Activated effector memory CD4-positive, alpha-beta T cell treated with anti-CD3 and anti-CD28 coated beads, Interleukin-2, amount 50 U/mL, for 16 hours (primary cell): ENCODE measurements around the gene MMP8.

Experiments
- DNase-seq: peaks from one replicate; pipeline ENCODE4 v3.0.0-alpha.2; 2020

Gene MMP8

GRCh38 chr11:102719620-102720277 lies 5.0 kb downstream of the MMP8 start:
- no peak for DNase-seq

GRCh38 chr11:102717280-102717679 lies 7.5 kb downstream of the MMP8 start:
- DNase-seq: no peak

- DNase-seq: no peak
Observed at GRCh38 chr11:102716527-102716926, 8.2 kb downstream of the MMP8 start.

GRCh38 chr11:102712137-102712536 lies 12.6 kb downstream of the MMP8 start:
- no peak for DNase-seq

GRCh38 chr11:102709201-102709945 lies 15.4 kb downstream of the MMP8 start:
- DNase-seq: no peak

GRCh38 chr11:102708654-102709053 lies 16.1 kb downstream of the MMP8 start:
- DNase-seq: no peak

GRCh38 chr11:102705626-102706025 lies 19.1 kb downstream of the MMP8 start, which contains the start of gene MMP27:
Gene MMP27 (minus strand): TSS chr11:102705769. CDS start chr11:102705714, 55 bp downstream.
- DNase-seq: no peak

GRCh38 chr11:102704841-102705240 lies 19.9 kb downstream of the MMP8 start:
- no peak for DNase-seq

DNA sequence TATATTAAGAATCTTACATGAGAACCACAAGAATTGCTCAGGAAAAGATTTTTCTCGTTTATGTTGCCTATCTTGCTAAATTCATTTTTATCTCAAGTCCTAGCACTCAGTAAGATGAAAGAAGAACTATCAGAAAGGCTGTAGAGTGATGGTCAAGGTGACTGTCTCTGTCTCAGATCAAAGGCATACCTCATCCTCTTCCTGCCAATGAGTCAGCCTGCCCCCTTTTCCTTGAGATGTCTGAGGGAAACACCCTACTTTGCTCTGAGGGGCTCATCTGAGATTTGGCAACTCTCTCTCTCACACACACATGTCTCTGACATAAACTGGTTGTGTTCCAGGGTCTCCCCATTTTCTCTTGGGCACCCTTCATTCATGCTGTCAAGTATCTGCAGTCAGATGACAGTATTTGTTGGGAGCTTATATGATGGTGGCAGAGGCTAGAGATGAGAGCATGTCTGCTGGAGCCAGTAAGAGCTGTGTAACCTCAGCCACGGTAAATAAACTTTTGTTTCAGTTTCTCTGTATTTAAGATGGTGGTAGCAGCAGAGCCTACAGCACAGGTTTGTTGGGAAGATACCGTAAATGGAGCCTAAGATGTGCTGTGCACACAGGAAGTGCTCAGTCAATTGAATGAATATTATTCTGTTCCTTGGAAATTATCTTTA lies 20.8 kb downstream of the MMP8 start:
- DNase-seq: no peak

DNA sequence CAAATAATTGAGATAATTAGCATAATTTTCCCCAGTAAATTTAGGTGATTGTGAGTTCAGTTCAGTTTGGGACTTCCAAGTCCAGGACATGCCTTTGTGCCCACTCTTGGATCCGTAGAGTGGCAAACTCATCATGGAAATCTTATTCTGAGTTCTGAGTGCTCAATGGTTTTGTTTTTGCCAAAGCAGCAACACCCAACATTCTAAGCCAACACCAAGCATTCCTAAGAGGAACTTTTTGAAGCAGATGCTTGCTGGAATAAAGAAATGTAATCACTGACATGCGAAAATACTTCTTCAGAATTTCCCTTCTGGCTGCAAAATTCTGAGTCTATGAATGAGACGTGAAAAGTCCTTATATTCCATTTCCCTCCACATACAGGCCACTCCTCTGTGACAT lies 29.6 kb downstream of the MMP8 start:
- no peak for DNase-seq

DNA sequence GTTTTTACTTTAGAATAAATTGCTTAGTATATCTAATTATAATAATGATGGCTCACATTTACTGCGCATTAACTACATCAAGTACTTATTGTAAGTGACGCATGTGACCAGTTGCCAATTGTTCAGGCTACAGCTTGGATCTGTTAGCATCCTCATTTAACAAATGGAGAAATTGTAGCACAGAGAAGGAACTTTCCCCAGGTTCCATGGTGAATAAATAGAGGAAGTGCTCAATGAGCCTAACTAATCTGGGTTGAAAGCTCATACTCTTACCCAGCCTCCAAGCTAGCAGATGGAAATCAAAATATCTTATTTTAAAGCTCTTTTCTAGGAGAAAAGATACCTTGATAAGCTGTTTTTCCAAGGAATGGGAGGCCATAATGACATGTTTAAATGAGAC lies 39.0 kb downstream of the MMP8 start:
- DNase-seq: no peak

DNA sequence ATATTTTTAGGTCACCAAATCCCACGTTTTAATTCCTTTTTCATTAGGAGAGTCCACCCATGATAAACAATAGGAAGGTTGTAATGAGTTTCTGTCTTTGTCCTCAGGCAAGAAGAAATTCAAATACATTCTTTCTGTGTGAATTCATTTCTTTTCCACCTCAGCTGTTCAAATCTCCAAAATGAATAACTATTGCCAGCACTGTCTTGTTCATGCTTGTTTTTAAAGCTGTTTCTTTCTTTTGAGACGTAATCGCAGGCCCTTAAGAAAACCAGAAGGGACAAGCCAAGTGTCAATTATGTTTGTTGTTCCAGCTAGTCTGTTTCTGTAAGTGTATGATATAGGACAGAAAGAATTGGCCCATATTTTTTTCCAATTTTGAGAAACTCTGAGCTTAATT lies 39.4 kb downstream of the MMP8 start:
- DNase-seq: no peak

GRCh38 chr11:102683277-102683676 lies 41.5 kb downstream of the MMP8 start:
- DNase-seq: no peak

DNA sequence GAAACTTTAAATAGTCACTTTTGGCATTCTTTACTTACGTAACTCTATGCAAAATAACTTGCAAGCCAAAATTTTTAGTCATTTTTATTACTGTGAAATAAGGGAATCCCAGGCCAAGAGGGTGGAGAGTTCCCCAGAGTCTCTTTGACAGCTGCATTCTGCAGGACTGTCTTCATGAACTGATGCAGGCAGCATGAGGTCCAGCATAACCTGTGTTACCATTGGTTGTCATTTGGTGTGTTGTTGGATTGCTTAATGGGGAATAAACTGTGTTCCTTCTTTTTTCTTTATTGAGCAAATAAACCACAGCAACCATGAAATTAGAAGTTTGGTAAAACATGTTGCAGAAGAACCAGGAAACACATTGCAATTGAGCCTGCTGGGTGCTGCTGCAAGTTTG lies 43.8 kb downstream of the MMP8 start:
- DNase-seq: no peak

DNA sequence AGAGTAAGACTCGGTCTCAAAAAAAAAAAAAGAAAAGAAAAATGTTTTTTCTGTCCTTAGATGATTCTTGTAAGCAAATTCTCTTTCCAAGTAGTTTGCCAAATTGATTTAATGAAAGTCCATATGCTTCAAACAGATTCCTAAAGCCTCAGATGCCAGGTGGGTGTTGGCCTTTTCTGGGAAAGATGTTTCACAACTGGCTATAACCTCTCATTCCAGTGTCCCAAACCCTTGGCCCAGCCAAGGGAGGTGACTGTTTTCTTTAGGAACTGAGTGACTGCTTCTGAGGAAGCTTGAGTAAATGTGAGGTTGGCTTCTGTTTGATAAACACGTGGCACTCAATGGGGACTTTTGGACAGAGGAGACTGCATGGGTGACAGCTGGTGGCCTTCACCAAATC lies 46.7 kb downstream of the MMP8 start:
- no peak for DNase-seq

GRCh38 chr11:102676084-102676483 lies 48.7 kb downstream of the MMP8 start:
- no peak for DNase-seq

- DNase-seq: no peak
Observed at GRCh38 chr11:102669664-102670063, 55.1 kb downstream of the MMP8 start.

DNA sequence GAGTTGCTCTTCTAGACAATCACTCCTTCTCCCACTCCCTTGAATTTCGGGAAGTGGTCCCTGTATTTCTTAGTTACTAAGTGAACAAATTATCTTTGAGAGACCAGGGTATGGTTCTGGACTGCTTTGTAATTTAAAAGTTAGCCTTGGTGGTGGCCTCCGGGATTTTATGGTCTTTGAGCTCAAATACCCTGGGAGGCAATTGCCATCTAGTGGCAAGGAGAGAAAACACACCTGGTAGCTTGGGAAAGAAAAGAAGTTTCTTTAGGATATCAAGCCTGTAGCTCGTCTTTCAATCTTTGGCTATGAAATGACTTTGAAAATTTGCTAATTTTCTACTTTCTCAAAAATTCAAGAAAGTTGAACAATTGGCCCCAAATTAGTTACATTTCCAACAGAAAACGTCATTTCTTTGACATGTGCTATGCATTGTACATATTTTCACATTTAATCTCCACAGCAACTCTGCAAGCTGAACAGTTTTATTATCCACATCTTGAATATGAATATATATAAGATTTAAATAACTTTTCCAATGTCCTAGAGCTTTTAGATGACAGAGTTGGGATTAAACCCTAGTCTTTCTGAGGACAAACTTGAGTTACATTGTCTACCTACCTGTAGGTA lies 58.3 kb downstream of the MMP8 start:
- no peak for DNase-seq

DNA sequence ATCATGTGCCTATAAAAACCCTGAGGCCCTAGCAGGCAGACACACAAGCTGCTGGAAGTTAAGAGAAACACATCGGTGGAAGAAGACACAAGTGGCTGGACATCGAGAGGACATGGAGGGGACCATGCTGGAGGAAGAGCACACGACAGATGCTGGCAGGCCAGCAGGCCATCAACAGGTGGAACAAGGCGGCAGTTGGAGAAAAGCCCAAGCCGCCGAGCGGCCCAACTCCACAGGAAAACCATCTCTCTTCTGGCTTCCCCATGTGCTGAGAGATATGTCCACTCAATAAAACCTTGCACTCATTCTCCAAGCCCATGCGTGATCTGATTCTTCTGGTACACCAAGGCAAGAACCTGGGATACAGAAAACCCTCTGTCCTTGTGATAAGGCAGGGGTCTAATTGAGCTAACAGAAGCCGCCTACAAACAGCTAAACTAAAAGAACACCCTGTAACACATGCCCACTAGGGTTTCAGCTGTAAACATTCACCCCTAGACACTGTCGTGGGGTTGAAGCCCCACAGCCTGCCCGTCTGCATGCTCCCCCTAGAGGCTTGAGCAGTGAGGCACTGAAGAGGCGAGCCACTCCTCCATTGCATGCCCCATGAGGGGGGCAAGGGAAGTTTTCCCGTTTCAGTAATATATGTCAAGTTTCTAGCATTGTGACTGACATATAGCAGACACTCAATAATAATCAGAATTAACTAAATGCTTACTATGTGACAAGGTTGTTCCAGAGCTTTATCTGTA lies 60.6 kb downstream of the MMP8 start:
- no peak for DNase-seq

- DNase-seq: no peak
Observed at GRCh38 chr11:102662607-102663006, 62.1 kb downstream of the MMP8 start.
